Liver (tissue), 9 donors: ENCODE data around the gene IRAK4. TPM values are rescaled to one million over a fixed set of nuclear protein-coding genes. Genes with fewer than 3 reads are reported as not detected.

Source experiments
- DNase-seq: peaks from one replicate; pipeline ENCODE4 v3.0.0-alpha.2; 2017; ENCODE audit warnings: low spot score
- H3K27ac ChIP-seq, 2 donors: one replicate each; pipeline ENCODE4 v1.7.0; 2013; ENCODE audit warnings: inconsistent platforms in 2 of 2, low read length in 2 of 2, control low read depth in 1 of 2, low read depth in 1 of 2, mild to moderate bottlenecking in 1 of 2
- H3K27me3 ChIP-seq, 4 donors: one replicate each; pipeline versions ENCODE4 v1.6.1 to v1.7.0; 2013; ENCODE audit warnings: low read length in 3 of 4, inconsistent platforms in 1 of 4, mild to moderate bottlenecking in 1 of 4, moderate library complexity in 1 of 4; ENCODE audit not compliant: control insufficient read depth in 4 of 4, insufficient read depth in 4 of 4
- H3K36me3 ChIP-seq, 4 donors: one replicate each; pipeline versions ENCODE4 v1.6.1 to v1.7.0; 2013; ENCODE audit warnings: low read length in 3 of 4, mild to moderate bottlenecking in 3 of 4, low read depth in 1 of 4, moderate library complexity in 1 of 4; ENCODE audit not compliant: control insufficient read depth in 4 of 4, insufficient read depth in 3 of 4
- H3K4me1 ChIP-seq, 4 donors: one replicate each; pipeline versions ENCODE4 v1.6.1 to v1.7.0; 2013; ENCODE audit warnings: low read length in 3 of 4, mild to moderate bottlenecking in 3 of 4, moderate library complexity in 1 of 4; ENCODE audit not compliant: control insufficient read depth in 4 of 4, insufficient read depth in 4 of 4
- H3K4me3 ChIP-seq, 3 donors: one replicate each; pipeline versions ENCODE4 v1.6.1 to v1.7.0; 2013; ENCODE audit warnings: low read length in 3 of 3, control low read depth in 1 of 3, low read depth in 1 of 3, mild to moderate bottlenecking in 1 of 3
- H3K9ac ChIP-seq, 2 donors: one replicate each; pipeline ENCODE4 v1.7.0; 2013; ENCODE audit warnings: low read length in 2 of 2, mild to moderate bottlenecking in 2 of 2, moderate library complexity in 2 of 2, control low read depth in 1 of 2, low read depth in 1 of 2
- H3K9me3 ChIP-seq, 4 donors: one replicate each; pipeline versions ENCODE4 v1.6.1 to v1.7.0; 2013; ENCODE audit warnings: low read length in 3 of 4; ENCODE audit not compliant: control insufficient read depth in 4 of 4
- ATF3 ChIP-seq: IDR thresholded peaks from 2 replicates; pipeline ENCODE4 v1.6.1; 2016; ENCODE audit warnings: antibody characterized with exemption
- EGR1 ChIP-seq, 2 donors: IDR thresholded peaks; 2 replicates each; pipeline ENCODE4 v1.6.1; 2016 to 2018; ENCODE audit warnings: antibody characterized with exemption in 2 of 2, low read depth in 2 of 2
- FOXA1 ChIP-seq: IDR thresholded peaks from 2 replicates; pipeline ENCODE4 v1.6.1; 2016; ENCODE audit warnings: antibody characterized with exemption
- HNF4A ChIP-seq, 2 donors: conservative IDR thresholded peaks; 2 replicates each; pipeline ENCODE4 v1.6.1; 2016; ENCODE audit warnings: antibody characterized with exemption in 2 of 2, mild to moderate bottlenecking in 2 of 2
- HNF4G ChIP-seq: IDR thresholded peaks from 2 replicates; pipeline ENCODE4 v1.6.1; 2016; ENCODE audit warnings: antibody characterized with exemption
- JUND ChIP-seq, 2 donors: IDR thresholded peaks; 2 replicates each; pipeline ENCODE4 v1.6.1; 2016; ENCODE audit warnings: antibody characterized with exemption in 2 of 2
- MAX ChIP-seq: IDR thresholded peaks from 2 replicates; pipeline ENCODE4 v1.6.1; 2016; ENCODE audit warnings: antibody characterized with exemption
- RAD21 ChIP-seq, 2 donors: IDR thresholded peaks; 2 replicates each; pipeline ENCODE4 v1.6.1; 2016; ENCODE audit warnings: antibody characterized with exemption in 2 of 2, mild to moderate bottlenecking in 2 of 2
- REST ChIP-seq: IDR thresholded peaks from 2 replicates; pipeline ENCODE4 v1.6.1; 2016; ENCODE audit warnings: antibody characterized with exemption, mild to moderate bottlenecking
- RXRA ChIP-seq, 2 donors: IDR thresholded peaks; 2 replicates each; pipeline ENCODE4 v1.6.1; 2017 to 2018; ENCODE audit warnings: antibody characterized with exemption in 2 of 2, mild to moderate bottlenecking in 1 of 2
- SP1 ChIP-seq: IDR thresholded peaks from 2 replicates; pipeline ENCODE4 v1.6.1; 2018; ENCODE audit warnings: antibody characterized with exemption, mild to moderate bottlenecking
- TAF1 ChIP-seq: conservative IDR thresholded peaks from 2 replicates; pipeline ENCODE4 v1.6.1; 2016; ENCODE audit warnings: antibody characterized with exemption, mild to moderate bottlenecking
- YY1 ChIP-seq: IDR thresholded peaks from 2 replicates; pipeline ENCODE4 v1.6.1; 2016; ENCODE audit warnings: antibody characterized with exemption, mild to moderate bottlenecking
- ZBTB33 ChIP-seq: IDR thresholded peaks from 2 replicates; pipeline ENCODE4 v1.6.1; 2016; ENCODE audit warnings: antibody characterized with exemption
- WGBS: extraction: QIAGEN DNeasy Blood & Tissue Kit; methylation state at CpG from one replicate; pipeline ENCODE4 v1.1.7; 2013; 5-methylcytosine and 5-hydroxymethylcytosine counted together
- polyA plus RNA-seq, 2 donors: library from polyadenylated mRNA; stranded (reverse) in 1 of 2; unstranded in 1 of 2; fragments of 200-250 nt in 1 of 2; fragments of >200 nt in 1 of 2; fragmentation: Nextera tagmentation in 1 of 2; extraction: Ambion mirVana in 1 of 2; gene quantifications; one replicate each; pipeline versions ENCODE4 v1.2.1 to v1.2.3, GENCODE V29; 2013 to 2015
- total RNA-seq, 2 donors: library from RNA; depleted of rRNA; stranded (reverse); fragments of >200 nt; gene quantifications; one replicate each; pipeline ENCODE4 v1.2.3, GENCODE V29; 2014
- donor health status: healthy.
- donor health status: healthy.
- donor health status: healthy.
- donor health status: healthy.
- donor health status: healthy.

Gene IRAK4
- total and polyA plus RNA-seq, 4 donors = 5.0 to 19.1 (median 7.7) TPM

- no peak for TF ChIP-seq REST
These were observed 47.3 kb downstream of the IRAK4 start, which contains the start of gene TWF1 (continued) for GRCh38 chr12:43805860-43806736.

GRCh38 chr12:43806737-43807072 is 48.0 kb downstream of the IRAK4 start:
- WGBS = 8% methylated on average over 3 of the region's 3 CpGs
- TF ChIP-seq HNF4G = no peak
- TF ChIP-seq EGR1 (IDR thresholded peaks at IDR 0.05; ENCODE audit: low read depth in 2 of 2) = no peak
- Histone ChIP-seq H3K9me3 (no peaks in the 10 kb centered on the region), H3K9ac (peak overlapping the region; percentile 87 to 91), H3K4me1 (peaks cover 0 to 16% (median 11%) of the 10 kb centered on the region in 4 donors), H3K27ac (peak overlapping the region; percentile 98 to 99), H3K36me3 (peaks cover 0 to 2% (median 0%) of the 10 kb centered on the region in 4 donors), H3K27me3 (no peaks in the 10 kb centered on the region), H3K4me3 (peak overlapping the region; percentile 81 to 98 (median 82))
- no peak for DNase-seq

- TF ChIP-seq FOXA1 (no peak), SP1 (no peak), JUND (IDR thresholded peaks at IDR 0.05) (no peak)
- peaks cover 0 to 2% (median 0%) of the 10 kb centered on the region in 4 donors for H3K36me3 ChIP-seq
- no peaks in the 10 kb centered on the region for H3K9me3 ChIP-seq
- no peak for DNase-seq
- H3K9ac ChIP-seq = no peak overlapping the region
- WGBS = 83% methylated on average over 3 of the region's 3 CpGs
- H3K4me3 ChIP-seq = no peak overlapping the region
- H3K4me1 ChIP-seq = peaks cover 0 to 16% (median 11%) of the 10 kb centered on the region in 4 donors
- H3K27ac ChIP-seq = no peak overlapping the region
- no peaks in the 10 kb centered on the region for H3K27me3 ChIP-seq
These were observed 48.6 kb downstream of the IRAK4 start for GRCh38 chr12:43807386-43807785.

GRCh38 chr12:43812057-43812456 is 53.3 kb downstream of the IRAK4 start:
- H3K27ac ChIP-seq = no peak overlapping the region
- H3K9me3 ChIP-seq = no peaks in the 10 kb centered on the region
- no peak for DNase-seq
- 90% methylated on average over 2 of the region's 2 CpGs for WGBS
- no peaks in the 10 kb centered on the region for H3K27me3 ChIP-seq
- TF ChIP-seq ATF3 (no peak), MAX (no peak), ZBTB33 (no peak), SP1 (no peak), RXRA (IDR thresholded peaks at IDR 0.05) (no peak), RAD21 (IDR thresholded peaks at IDR 0.05) (no peak), TAF1 (no peak), FOXA1 (no peak), YY1 (no peak), HNF4A (conservative IDR thresholded peaks at IDR 0.05) (no peak), EGR1 (IDR thresholded peaks at IDR 0.05; ENCODE audit: low read depth in 2 of 2) (no peak)
- no peaks in the 10 kb centered on the region for H3K4me1 ChIP-seq
- no peak overlapping the region for H3K9ac ChIP-seq
- no peak overlapping the region for H3K4me3 ChIP-seq
- H3K36me3 ChIP-seq = no peaks in the 10 kb centered on the region
